GM18498 (cell line): ENCODE data around the gene CHIA.
A peak's percentile ranks its signal among the peaks of the same experiment; 100 is the strongest.
"Not testable (repeated sequence)": the region's sequence is repeated elsewhere in the genome, so short reads cannot be mapped to it uniquely, and the experiment has no call there.

Source experiments
- ATAC-seq: cut with Tn5 transposase; IDR thresholded peaks from one replicate; pipeline ENCODE4 v1.9.1; 2021; ENCODE audit warnings: mild to moderate bottlenecking, moderate library complexity; ENCODE audit not compliant: unreplicated experiment

Gene CHIA

GRCh38 chr1:111283838-111284237, 6.8 kb upstream of the CHIA start:
- no peak for ATAC-seq

DNA sequence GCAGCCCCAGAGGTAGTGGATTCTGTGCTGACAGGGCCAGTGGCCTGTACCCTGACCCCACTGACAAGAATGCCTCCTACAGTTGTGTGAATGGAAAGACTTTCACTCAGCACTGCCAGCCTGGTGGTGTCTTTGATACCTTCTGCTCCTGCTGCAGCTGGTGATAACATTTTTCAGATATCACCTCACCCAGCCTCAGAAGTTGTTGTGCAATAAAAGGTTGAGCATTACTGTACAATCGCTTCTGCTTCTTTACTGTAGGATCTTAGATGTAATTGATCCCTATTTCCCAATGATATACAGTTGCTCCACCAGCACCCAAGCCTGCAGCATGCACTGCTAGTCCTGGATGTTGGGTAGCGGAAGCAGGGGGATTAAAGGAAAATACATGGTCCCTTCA, 4.8 kb upstream of the CHIA start:
- no peak for ATAC-seq

DNA sequence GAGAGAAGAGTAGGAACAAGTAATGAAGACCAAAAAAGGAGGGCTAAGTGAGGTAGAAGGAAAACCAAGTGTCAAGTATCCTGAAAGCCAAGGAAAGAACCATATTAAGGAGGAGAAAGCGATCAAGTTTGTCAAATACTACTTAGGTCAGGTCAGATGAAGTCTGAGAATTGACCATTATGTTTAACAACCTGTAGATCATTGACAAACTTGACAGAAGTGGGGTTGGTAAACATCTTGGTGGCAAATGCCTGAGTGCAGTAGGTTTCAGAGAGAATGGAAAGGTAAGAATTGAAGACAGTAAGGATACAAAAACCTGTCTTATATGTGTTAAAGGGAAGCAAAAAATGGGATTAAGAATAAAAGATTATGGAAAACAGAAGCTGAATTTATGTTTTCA, 3.7 kb upstream of the CHIA start:
- no peak for ATAC-seq

- no peak for ATAC-seq
These were observed 1.3 kb upstream of the CHIA start for GRCh38 chr1:111289371-111289770.

DNA sequence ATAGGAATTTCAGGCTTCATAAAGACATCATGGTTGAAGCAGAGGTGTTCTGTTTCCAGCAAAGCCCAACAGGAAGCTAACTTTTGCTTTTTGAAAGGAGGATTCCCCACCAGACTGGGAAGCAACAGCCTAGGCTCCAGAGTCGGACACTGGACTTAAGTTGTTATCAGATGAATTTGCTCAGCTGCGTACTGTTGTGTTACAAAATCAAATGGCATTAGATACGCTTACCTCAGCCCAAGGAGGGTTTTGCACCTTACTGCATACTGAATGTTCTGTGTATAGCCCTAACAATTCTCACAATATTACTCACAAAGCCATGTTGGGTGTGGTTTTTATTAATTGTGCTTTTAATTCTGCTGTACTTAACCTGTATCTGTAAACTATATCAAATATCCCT, 547 bp upstream of the CHIA start:
- no peak for ATAC-seq

GRCh38 chr1:111294390-111294789, 3.7 kb downstream of the CHIA start:
- ATAC-seq, result no peak

- no peak for ATAC-seq
These were observed 11.7 kb downstream of the CHIA start for GRCh38 chr1:111302374-111302773.

- ATAC-seq, result no peak
These were observed 19.0 kb downstream of the CHIA start for GRCh38 chr1:111309690-111310089.

- ATAC-seq, result no peak
These were observed 27.9 kb downstream of the CHIA start for GRCh38 chr1:111318523-111318922.

- no peak for ATAC-seq
These were observed 29.6 kb downstream of the CHIA start for GRCh38 chr1:111320066-111320879.

DNA sequence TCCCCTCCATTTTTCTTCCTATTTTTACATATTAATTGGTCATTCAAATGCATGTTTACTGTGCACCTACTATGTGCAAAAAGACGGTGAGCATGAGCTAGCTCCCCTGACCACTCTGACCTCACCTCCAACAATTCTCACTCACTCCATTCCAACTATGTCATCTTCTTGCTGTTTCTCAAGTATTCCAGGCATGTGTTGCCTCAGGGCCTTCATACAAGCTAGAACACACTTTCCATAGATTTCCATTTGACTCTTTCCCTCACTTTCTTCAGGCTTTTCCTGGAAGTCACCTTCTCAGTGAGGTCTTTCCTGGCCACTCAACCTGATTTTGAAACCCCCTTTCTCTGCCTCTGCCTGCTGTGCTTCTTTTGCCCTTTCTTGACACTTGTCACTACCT, 32.6 kb downstream of the CHIA start:
- ATAC-seq, result no peak

- ATAC-seq, result peak; percentile 69
These were observed 41.5 kb downstream of the CHIA start for GRCh38 chr1:111332190-111332589.

DNA sequence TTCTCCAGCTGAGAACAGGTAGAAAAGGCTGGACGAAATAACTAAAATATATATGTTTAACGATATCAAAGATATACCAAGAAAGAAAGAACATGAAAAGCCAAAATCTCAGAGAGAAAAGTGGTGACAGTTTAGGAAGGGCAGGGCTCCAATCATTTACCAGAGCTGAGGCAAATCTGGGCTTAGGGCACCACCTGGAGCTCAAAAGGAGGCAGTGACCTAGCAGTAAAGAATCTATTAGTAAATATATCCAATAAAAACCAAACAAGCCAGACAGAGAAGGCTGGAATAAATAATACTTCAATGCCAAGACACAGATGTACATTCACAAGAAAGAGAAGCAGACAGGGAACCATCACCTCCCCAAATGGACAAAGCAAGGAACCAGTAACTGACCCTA, 43.5 kb downstream of the CHIA start:
- ATAC-seq, result no peak

- ATAC-seq, result not testable (repeated sequence)
These were observed 44.7 kb downstream of the CHIA start for GRCh38 chr1:111335214-111335877.

GRCh38 chr1:111338849-111339248, 48.2 kb downstream of the CHIA start:
- ATAC-seq, result not testable (repeated sequence)

DNA sequence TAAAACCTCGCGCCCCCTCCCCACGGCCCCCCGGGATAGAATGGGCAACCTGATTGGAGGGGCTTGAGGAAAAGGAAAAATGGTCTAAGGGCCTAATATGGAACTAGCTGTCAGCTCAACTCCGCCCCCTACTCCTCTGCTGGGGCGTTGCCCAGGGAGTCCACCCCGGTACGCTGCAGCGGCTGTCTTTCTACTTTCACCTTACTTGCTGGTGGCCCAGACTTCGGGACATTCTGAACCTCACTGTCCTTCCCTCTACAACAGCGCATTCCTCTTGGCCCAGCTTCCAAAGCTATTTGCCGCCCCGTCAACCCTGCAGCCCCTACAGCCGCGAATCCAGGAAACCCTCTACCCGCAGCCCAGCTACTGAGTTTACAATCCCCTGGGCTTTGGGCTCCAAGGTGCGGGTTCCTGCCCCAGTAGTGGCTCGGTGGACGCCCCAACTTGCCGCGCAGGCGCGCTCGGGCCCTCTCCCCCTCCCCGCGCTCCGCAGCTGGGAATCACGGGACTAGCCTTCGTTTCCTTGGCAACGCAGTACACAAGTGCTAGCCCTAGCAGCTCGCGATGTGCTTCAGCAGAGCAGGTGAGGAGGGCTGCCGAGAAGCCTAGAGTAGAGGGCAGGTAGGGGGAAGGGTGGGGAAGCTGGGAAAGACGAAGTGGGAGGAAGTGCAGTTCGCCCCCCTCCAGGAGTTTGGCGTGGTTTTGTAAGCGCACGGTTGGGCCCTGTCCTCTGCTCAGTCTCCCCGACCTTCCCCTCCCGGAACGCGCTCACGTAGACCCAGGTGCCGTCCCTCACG, 55.6 kb downstream of the CHIA start:
- peak; percentile 95 for ATAC-seq

GRCh38 chr1:111347026-111347425, 56.4 kb downstream of the CHIA start:
- ATAC-seq, result no peak

DNA sequence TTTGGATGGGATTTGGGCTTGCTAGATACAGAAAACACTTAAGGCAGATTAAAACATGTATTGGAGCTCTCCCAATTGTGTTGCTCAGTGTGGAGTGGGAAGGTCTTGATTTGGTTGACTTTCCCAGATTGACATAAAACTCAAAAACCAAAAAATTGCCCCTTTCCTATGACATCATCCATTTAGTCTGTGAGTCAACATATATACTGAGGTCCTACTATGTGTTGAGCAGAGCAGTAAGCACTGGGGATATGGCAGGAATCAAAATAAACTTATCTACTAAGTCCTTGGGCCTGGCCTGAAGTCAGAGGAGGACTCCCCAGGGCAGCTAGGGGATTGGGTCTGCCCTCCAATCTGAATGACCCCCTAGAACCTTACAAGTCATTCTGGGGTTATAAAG, 61.0 kb downstream of the CHIA start:
- no peak for ATAC-seq

- no peak for ATAC-seq
These were observed 63.9 kb downstream of the CHIA start for GRCh38 chr1:111354584-111354983.

GRCh38 chr1:111358964-111359363, 68.3 kb downstream of the CHIA start:
- no peak for ATAC-seq

DNA sequence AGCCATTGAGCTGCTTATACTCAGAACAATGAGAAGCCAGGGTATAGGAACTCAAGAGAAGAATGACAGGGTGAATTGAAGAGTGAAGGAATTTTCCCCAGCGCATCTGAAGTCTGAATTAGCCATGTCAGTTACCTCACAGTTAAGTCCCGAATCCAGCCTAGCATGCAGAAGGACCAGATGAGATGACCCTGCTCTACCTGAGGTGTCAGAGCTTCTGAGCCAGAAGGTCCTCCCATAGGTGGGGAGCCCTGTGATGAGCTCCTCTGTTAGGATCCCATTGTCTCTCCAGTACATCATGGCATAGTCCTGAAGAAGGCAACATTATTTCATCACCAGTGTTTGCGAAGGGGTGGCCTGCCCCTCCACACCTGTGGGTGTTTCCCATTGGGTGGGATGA, 68.7 kb downstream of the CHIA start:
- no peak for ATAC-seq

- not testable (repeated sequence) for ATAC-seq
These were observed 69.6 kb downstream of the CHIA start for GRCh38 chr1:111360257-111360656.
